NCI-H446 treated with DMSO at 0.1 percent for 48 hours (cell line): ENCODE results near the gene CDH23.

Source experiments
- DNase-seq: peaks from one replicate; lab custom pipeline; 2025; lab: John Stamatoyannopoulos, UW

Gene CDH23

DNA sequence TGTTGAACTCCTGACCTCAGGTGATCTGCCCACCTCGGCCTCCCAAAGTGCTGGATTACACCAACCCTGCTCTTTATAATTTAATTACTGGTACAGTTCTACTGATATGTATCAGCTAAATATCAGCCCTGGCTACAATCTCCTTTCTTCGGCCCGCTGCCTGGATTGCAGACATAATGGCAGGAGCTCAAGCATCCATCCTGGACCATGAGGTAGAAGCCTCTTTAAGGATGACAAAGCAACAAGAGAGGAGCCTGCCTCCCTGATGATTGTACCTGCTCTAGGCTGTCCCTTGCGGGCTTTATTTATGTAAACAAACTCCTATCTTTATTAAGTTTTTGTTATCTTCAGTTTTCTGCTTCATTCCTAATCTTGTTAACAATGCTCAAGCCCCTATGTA is 459.9 kb downstream of the CDH23 start:
- no peak for DNase-seq

DNA sequence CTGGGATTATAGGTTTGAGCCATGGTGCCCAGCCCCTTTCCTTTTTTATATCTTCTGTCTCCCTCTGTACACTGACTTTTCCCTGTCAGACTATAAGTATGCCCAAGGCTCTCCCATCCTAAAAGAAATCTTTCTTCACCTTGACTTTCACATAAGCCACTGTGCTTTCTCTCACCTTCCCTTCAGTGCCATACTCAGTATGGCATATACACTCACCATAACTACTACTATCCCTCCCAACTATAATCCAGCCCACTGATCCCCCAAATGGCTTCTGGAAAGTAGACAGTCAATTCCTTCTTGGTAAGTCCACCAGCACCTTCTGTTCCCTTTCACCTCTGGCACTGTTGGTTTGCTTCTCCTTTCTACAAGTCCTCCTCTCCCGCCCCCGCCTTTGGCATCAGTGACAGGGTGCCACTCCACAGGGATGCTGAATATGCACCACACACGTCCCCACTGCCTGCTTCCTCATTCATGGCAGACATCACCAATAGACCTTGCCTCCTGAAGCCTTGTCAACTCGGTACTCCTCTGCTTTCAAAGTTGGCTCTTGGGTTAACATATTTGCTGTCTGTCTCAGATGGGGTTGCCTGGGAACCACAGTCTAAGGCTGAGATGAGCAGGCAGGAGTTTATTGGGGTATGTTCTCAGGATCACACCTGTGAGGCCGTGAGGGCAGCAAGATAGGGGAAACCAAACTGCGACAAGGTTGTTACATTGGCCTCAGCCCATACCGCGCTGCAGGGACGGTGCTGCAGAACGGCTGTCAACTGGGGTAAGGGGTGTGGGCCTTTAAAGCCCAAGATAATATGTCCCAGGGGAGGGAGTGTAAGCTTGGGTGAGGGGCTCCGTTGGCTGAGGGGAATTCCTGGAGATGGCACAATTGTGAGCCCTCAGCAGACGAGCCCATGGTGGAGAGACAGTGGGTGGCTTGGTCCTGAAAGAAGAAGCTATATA is 461.5 kb downstream of the CDH23 start:
- DNase-seq, result no peak

DNA sequence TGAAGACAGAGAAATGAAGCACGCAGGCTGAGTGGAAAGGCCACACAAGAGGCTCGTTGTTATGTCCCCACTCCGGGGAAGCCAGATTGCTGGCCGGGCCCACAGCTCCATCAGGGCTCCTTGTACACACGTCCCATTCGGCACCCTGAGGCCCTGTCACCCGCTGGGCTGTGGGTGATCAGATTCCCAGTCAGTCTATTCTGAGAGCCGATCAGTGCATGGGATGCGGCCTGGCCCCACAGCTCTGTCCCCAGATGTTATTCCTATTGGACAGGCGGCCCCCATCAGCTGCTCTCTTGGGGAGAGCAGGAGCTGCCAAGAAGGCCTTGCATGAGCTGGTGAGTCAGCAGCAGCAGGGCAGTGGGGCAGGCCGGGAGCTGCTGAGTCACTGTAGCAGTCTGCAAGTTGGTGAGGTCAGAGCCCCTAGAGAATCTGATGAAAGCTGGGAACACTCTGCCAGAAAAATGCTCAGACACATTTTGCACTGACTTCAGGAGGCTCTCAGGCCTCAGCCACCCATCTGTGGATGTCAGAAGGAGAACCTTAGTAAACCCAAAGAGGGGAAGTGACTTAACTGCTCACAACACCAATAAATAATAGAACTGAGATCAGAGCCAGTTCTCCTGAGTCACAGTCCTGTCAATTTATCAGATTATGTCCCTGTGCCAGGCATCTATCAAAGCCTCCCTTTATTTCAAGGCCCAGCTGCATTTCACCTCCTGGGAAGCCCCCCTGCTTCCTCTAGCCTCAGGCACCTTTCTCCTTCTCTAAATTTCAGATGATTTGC is 463.7 kb downstream of the CDH23 start:
- peak; percentile 94 for DNase-seq

DNA sequence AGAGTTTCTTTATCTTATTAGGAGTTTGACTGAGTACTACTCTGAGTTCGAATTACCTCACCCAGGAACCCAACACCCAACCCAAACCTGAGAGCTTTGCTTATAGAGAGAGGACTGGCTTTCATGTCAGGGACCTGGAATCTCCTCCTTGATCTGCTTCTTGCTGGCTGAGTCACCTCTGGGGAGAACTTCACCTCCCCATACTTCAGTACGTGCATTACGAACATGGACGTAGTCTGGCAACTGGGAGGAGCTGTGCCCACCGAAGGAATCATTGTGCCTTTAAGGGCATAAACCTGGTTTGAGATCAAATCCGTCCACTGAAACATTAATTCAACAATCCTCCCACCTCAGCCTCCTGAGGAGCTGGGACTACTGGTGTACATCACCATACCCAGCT is 466.5 kb downstream of the CDH23 start:
- DNase-seq, result no peak

DNA sequence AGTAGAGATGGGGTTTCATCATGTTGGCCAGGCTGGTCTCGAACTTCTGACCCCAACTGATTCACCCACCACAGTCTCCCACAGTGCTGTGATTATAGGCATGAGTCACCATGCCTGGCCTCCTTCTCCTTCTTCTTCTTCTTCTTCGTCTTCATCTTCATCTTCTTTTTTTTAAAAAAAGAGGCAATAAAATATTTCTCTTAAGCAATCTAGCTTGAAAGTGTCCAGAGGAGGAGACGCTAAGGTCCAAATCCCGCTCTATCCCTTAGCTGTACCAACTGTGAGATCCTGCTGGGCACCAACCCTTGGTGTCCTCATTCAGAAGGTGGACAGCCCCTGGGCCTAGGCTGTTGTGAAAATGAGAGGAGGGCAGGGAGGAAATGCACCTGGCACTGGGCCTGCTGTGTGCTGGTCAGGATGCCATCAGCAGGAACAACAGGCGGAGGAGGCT is 468.2 kb downstream of the CDH23 start:
- no peak for DNase-seq
